Lower leg skin (tissue), 3 donors: Measurements from ENCODE around the gene PDLIM1.

Source experiments
- POLR2A ChIP-seq, 2 donors: fragments of 450-650 bp; IDR thresholded peaks; one replicate each; pipeline ENCODE4 v1.6.1; 2016 to 2017; ENCODE audit warnings: antibody characterized with exemption in 2 of 2, mild to moderate bottlenecking in 1 of 2, moderate library complexity in 1 of 2
- TF ChIP-seq, protein P1 (sequence below), 3 donors: fragments of 450-650 bp; IDR thresholded peaks; one replicate each; pipeline ENCODE4 v1.5.1; 2016; ENCODE audit warnings: antibody characterized with exemption in 3 of 3, mild to moderate bottlenecking in 3 of 3, moderate library complexity in 2 of 3

DNA sequence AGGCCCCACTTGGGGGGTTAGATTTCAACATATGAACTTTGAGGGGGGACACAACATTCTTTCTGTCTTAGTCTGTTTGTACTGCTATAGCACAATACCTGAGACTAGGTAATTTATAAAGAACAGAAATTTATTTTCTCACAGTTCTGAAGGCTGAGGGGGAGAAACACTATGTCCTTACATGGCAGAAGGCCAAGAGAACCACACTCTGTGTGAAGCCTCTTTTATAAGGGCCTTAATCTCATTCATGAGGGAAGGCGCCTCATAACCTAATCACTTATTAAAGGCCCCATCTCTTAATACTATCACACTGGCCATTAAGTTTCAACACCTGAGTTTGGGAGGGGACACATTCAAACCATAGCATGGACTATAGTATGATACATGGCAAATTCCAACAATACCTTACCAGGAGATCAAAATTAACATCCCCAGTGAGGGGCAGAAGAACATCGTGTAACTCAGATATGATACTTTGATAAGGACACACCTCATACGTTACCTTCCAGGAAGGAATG, 9.3 kb upstream of the PDLIM1 start:
- TF ChIP-seq, protein P1, sequence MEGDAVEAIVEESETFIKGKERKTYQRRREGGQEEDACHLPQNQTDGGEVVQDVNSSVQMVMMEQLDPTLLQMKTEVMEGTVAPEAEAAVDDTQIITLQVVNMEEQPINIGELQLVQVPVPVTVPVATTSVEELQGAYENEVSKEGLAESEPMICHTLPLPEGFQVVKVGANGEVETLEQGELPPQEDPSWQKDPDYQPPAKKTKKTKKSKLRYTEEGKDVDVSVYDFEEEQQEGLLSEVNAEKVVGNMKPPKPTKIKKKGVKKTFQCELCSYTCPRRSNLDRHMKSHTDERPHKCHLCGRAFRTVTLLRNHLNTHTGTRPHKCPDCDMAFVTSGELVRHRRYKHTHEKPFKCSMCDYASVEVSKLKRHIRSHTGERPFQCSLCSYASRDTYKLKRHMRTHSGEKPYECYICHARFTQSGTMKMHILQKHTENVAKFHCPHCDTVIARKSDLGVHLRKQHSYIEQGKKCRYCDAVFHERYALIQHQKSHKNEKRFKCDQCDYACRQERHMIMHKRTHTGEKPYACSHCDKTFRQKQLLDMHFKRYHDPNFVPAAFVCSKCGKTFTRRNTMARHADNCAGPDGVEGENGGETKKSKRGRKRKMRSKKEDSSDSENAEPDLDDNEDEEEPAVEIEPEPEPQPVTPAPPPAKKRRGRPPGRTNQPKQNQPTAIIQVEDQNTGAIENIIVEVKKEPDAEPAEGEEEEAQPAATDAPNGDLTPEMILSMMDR (IDR thresholded peaks at IDR 0.05): no peak
- no peak for TF ChIP-seq POLR2A (IDR thresholded peaks at IDR 0.05)
